ENCODE measurements around the gene MRGPRD.

The MRGPRD gene

DNA sequence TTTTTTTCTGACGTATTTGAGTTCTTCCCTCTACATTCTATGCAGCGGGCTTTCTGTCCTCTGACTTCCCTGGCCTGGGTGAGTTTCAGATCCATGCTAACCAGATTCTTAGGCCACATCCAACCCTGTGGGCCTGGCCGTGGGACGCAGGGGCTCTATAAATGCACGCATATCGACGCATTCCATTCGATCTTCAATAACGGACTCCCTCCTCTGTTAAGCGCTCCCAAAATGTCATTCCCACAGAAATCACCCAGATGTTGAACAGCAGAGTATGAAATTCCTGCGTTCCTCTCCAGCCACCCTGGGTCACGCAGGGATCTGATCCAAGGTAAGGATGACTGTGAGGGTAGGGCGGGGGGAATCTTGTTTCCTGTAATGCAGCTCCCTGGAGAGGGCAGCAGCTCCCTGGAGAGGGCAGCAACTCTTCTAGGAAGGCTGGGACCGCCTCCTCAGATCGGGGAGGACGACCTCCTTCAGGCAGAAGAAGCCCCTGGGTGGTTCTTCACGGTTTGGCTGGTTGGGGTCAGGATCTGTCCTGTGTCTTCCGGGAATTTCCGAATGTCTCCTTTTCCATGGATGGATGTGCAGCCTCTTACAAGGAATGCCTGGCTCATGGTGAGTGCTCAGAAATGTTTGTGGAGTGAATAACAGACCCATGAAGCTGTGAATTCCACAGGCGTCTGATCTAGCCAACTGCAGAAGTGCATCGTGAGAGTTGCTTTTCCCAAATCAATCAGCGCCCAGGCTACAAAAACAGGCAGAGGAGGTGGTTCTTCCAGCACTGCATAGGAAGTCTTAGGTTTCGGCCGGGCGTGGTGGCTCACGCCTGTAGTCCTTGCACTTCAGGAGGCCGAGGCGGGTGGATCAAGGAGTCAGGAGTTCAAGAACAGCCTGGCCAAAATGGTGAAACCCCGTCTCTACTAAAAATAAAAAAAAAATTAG lies 12.2 kb downstream of the MRGPRD start:
- DNase-seq: no peak

DNA sequence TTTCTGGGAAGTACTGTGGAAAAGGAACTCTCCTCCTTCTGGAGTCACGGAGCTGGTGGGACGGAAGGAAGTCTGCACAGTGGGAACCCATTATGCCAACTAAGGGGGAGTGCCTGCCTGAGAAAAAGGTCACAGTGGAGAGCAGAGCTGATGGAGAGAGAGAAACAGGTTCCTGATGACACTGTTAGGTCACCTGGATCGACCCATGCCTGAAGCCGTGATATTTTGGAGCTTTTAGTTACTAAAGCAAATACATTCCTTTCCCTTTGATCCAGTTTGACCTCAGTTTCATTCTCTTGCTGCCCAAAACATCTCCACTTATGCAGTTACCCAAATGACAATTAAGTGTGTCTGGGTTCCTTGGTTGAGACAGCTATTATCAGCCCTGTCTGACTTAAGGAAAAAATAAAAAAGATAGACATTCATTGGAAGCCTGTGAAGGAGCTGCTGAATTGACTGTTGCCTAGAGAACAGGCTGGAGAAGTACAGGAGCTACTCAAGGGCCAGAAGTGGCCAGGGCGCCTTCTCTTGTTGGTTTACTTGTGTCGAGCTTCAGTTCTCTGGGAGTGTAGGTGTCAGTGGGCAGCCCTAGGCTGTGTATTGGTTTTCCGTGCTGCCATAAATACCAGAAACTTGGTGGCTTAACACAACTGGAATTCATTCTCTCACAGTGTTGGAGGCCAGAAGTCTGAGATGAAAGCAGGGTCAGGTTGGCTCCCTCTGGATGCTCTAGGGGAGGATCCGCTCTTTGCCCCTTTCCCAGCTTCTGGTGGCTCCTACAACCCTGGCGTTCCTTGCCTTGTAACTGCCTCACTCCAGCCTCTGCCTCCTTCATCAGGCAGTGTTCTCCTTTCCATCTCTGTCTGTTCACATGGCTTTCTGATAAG lies 13.6 kb downstream of the MRGPRD start:
- no peak for DNase-seq

GRCh38 chr11:68965901-68966853 lies 14.6 kb downstream of the MRGPRD start:
- DNase-seq: no peak

DNA sequence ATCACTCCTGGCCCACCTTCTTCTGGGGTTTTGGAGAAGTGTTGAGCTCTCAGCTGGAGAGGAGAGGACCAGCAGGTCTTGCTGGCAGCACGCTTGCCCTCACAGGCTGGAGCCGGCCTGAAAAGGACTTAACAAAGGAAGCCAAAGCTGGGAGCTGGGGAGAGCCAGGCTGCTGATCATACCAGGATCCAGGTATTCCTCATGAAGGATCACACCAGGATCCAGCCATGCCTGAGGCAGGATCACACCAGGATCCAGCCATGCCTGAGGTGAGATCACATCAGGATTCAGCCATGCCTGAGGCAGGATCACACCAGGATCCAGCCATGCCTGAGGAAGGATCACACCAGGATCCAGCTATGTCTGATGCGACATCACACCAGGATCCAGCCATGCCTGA lies 17.0 kb downstream of the MRGPRD start:
- no peak for DNase-seq

DNA sequence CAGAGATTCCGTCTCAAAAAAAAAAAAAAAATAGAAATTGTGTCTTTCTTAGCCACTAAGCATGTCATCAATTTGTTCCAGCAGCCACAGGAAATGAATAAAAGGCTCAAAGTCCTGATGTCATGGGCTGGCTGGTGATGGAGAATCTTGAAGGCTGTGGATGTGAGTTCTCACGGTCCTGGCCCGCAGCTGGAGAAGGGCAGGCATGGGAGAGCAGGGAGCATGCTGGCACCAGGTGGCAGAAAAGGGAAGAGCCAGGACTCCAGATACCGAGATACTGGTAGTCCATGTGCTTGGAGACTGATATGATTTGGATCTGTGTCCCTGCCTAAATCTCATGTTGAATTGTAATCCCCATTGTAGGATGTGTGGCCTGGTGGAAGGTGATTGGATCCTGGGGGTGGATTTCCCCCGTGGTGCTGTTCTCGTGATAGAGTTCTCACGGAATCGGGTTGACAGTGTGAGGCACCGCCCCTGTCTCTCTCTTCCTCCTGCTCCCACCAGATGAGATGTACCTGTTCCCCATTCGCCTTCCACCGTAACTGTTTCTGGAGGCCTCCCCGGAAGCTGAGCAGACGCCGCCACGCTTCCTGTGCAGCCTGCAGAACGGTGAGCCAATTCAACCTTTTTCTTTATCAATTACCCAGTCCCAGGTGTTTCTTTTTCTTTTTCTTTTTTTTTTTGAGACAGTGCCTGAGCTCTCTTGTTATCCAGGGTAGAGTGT lies 18.1 kb downstream of the MRGPRD start:
- no peak for DNase-seq

DNA sequence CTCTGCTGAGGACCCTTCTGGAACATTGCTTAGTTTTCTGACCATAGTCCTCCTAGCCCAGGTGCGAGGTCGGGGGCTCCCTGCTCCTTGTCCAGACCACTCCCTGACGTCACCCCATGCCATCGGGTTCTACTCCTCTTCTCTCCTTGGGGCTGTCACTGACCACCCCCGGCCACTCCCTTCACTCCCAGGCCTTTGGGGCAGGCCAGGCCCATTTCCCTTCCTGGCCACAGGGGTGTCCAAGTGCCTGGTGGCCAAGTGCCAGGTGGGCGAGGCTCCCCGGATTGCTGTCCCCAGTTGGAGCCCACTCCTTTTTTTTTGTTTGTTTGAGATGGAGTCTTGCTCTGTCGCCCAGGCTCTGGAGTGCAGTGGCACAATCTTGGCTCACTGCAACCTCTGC lies 19.5 kb downstream of the MRGPRD start:
- no peak for DNase-seq

GRCh38 chr11:68960294-68961071 lies 20.3 kb downstream of the MRGPRD start:
- DNase-seq: no peak

DNA sequence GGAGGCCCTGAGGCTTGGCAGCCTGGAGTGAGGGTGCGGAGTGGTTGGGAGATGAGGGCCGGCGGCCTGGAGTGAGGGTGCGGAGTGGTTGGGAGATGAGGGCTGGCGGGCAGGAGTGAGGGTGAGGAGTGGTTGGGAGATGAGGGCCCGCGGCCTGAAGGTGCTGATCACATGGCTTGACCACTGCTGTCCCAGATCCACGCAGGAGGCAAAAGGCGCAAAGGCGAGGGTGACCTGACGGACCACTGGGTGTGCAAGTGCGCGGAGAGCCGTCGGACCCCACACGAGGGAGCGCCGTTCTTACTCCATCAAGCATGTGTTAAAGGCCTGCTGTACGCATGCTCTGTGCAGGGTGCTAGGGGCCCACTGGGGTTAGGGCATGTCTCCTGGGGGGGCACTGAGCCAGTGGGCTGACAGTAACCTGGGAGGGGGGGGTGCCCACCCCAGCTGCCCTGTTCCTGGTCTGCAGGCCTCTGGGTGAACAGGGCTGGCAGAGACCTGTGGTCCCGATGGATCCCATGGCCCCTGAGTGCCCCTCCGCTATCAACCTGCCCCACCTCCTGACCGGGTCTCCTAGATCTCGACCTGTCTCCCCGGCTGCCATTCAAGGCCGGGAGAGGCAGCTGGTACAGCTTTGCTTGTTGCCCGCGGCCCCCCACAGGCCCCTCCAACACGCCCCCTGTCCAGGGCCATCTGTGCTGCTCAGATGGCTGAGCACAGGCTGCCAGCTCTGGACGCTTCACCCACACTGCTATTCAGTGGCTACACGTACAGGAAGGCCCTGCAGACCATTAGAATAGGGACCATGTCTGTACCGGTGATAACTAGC lies 21.1 kb downstream of the MRGPRD start:
- no peak for DNase-seq

- no peak for DNase-seq
Observed at GRCh38 chr11:68958211-68958610, 22.6 kb downstream of the MRGPRD start.

GRCh38 chr11:68956547-68957254 lies 24.1 kb downstream of the MRGPRD start:
- DNase-seq: no peak

DNA sequence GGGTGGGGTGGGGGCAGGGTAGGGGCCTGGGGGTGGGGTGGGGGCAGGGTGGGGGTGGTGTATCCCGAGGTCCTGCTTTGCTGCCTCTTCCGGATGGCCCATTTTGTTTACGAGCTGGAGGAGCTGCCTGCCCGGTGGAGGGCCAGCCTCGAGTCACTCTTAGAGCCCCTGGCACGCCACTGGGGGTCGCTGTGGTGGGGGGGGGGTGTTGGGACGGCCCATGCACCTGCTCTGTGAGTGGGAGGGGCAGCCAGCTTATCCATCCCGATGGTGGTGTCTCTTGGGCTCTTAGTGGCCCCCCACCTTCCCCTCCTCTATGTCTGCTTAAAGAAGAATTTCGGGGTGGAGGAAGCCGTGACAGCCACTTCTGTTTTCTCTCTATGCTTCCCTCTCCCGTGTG lies 24.6 kb downstream of the MRGPRD start:
- DNase-seq: peak; percentile 71

- no peak for DNase-seq
Observed at GRCh38 chr11:68955607-68955958, 25.2 kb downstream of the MRGPRD start.

- DNase-seq: peak; percentile 90
Observed at GRCh38 chr11:68954836-68955606, 25.8 kb downstream of the MRGPRD start.

- no peak for DNase-seq
Observed at GRCh38 chr11:68950762-68951161, 30.0 kb downstream of the MRGPRD start.

DNA sequence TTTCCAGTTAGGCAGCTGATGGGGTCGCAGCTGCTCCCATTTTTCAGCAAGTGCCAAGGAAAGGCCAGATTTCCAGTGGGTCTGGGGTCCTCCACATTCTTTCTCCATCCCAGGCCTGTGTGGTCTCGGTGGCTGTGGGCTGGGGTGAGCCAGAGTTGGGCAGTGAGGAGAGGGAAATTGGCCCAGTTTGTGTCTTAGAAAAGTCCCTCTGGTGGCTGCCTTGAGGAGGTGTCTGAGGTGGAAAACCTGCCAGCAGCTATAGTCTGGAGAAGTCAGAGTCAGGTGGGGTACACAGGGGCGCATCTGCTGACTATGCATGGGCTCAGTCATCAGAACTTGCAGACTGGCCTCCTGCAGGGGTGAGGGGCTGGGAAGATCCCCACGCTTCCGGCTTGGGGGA lies 30.5 kb downstream of the MRGPRD start:
- DNase-seq: peak; percentile 70

GRCh38 chr11:68948935-68949334 lies 31.9 kb downstream of the MRGPRD start:
- DNase-seq: no peak

DNA sequence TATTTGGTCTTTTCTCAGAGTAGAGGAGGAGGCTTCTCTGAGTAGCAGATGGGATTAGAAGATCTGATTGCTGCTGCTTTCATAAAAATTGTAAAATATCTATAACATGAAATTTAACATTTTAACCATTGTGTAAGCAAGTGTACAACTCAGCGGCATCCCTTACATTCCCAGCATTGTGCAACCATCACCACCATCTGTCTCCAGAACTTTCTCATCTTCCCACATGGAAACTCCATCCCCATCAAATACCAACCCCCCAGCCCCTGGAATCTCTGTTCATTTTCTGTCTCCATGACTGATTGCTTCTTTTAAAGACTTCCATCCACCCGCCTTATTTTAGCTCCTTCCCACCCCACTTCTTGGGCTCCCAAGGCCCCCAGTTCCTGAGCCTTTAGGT lies 32.3 kb downstream of the MRGPRD start:
- no peak for DNase-seq

DNA sequence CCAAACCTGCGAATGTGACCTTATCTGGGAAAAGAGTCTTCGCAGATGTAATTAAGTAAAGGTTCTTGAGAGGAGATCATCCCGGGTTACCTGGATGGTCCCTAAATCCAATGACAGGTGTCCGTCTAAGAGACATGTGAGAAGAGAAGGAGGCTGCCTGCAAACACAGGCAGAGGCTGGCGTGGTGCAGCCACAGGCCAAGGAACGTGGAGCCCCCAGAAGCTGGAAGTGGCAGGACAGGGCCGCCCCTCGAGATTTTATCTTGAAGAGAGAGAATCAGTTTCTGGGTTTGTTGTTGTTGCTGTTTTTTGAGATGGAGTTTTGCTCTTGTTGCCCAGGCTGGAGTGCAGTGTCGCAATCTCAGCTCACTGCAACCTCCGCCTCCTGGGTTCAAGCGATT lies 33.6 kb downstream of the MRGPRD start:
- DNase-seq: no peak
